Measurements from ENCODE around the gene CDADC1. TPM values are rescaled to one million over a fixed set of nuclear protein-coding genes. Genes with fewer than 3 reads are reported as not detected.

CDADC1 gene
- total RNA-seq, 1 donor from 2014 or later = 12.5 TPM

DNA sequence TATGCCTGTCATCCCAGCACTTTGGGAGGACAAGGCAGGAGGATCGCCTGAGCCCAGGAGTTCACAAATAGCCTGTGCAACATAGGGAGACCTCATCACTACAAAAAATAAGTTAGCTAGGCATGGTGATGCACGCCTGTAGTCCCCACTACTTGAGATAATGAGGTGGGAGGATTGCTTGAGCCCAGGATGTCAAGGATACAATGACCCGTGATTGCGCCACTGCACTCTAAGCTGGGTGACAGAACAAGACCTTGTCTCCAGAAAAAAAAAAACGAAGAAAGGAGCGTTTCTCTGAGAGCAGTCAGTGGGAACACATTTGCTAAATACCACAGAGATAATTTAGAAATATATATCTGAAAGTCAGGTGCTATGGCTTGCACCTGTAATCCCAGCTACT lies 11.9 kb downstream of the CDADC1 start:
- Mint-ChIP-seq H3K4me3 (no peak overlapping the region), H3K36me3 (peaks cover 29% of the 10 kb centered on the region), H3K9me3 (no peaks in the 10 kb centered on the region), H3K4me1 (ENCODE audit: unreplicated experiment) (no peaks in the 10 kb centered on the region), H3K27me3 (no peaks in the 10 kb centered on the region), H3K27ac (no peak overlapping the region)
- DNase-seq (ENCODE audit: extremely low spot score, unreplicated experiment) = no peak
- TF ChIP-seq CTCF (conservative IDR thresholded peaks at IDR 0.05) = no peak

DNA sequence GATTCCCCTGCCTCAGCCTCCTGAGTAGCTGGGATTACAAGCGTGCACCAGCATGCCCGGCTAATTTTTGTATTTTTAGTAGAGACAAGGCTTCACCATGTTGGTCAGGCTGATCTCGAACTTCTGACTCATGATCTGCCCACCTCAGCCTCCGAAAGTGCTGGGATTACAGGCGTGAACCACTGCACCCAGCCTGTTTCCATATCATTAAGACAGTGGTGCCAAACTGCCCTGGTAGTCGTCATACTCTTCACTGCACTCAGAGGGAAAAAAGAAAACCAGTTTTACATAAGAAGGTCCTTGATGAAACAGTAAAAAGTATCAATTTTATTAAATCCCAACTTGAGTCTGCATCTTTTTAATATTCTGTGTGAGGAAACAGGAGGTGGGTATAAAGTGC lies 14.9 kb downstream of the CDADC1 start:
- no peaks in the 10 kb centered on the region for H3K9me3 Mint-ChIP-seq
- H3K4me1 Mint-ChIP-seq (ENCODE audit: unreplicated experiment) = no peaks in the 10 kb centered on the region
- no peak overlapping the region for H3K4me3 Mint-ChIP-seq
- H3K36me3 Mint-ChIP-seq = peaks cover 17% of the 10 kb centered on the region
- no peak for TF ChIP-seq CTCF (conservative IDR thresholded peaks at IDR 0.05)
- no peak overlapping the region for H3K27ac Mint-ChIP-seq
- DNase-seq (ENCODE audit: extremely low spot score, unreplicated experiment) = no peak
- no peaks in the 10 kb centered on the region for H3K27me3 Mint-ChIP-seq

DNA sequence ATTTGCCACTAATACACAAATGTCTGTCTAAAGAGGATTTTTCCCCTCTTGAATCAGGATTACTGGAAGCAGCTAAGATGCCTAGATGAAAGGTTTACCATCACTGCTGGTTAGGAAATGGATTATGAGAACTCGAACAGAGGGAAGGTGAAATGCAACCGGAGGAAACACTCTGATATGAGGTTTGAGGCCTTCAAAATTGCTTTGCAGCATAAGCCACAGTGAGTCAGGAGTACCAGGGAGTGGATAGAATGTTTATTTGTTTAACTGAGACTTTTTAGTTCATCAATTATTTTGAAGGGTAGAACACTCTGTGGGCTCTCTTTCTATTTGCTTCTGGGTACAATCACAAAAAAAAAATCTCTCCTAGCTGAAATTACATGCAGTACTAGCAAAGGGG lies 18.1 kb downstream of the CDADC1 start:
- no peak overlapping the region for H3K4me3 Mint-ChIP-seq
- no peak for TF ChIP-seq CTCF (conservative IDR thresholded peaks at IDR 0.05)
- no peaks in the 10 kb centered on the region for H3K27me3 Mint-ChIP-seq
- peaks cover 17% of the 10 kb centered on the region for H3K36me3 Mint-ChIP-seq
- H3K27ac Mint-ChIP-seq = no peak overlapping the region
- no peaks in the 10 kb centered on the region for H3K4me1 Mint-ChIP-seq (ENCODE audit: unreplicated experiment)
- no peak for DNase-seq (ENCODE audit: extremely low spot score, unreplicated experiment)
- no peaks in the 10 kb centered on the region for H3K9me3 Mint-ChIP-seq

DNA sequence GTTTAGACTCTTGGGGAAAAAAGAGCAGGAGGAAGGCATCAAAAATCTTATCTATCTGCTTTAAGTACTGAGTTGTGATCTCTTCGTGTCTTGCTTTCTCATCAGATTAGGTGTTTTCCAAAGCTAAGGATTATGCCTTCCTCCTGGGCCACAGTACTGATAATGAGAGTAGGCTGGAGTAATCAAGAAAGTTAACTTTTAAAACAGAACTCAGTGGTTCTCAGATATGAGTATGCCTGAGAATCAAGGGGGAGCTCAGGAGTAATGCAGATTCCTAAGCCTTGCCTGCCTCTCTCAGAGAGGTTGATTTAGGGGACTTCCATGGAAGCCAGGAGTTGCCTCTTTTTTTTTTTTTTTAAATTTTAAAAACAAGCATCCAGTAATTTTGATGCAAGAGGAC lies 23.5 kb downstream of the CDADC1 start:
- Mint-ChIP-seq H3K27me3 (no peaks in the 10 kb centered on the region), H3K9me3 (no peaks in the 10 kb centered on the region), H3K36me3 (peaks cover 9% of the 10 kb centered on the region), H3K4me1 (ENCODE audit: unreplicated experiment) (no peaks in the 10 kb centered on the region), H3K27ac (no peak overlapping the region), H3K4me3 (no peak overlapping the region)
- no peak for DNase-seq (ENCODE audit: extremely low spot score, unreplicated experiment)
- TF ChIP-seq CTCF (conservative IDR thresholded peaks at IDR 0.05) = no peak

GRCh38 chr13:49272296-49272695 lies 24.6 kb downstream of the CDADC1 start:
- Mint-ChIP-seq H3K9me3 (no peaks in the 10 kb centered on the region), H3K27me3 (no peaks in the 10 kb centered on the region), H3K4me3 (no peak overlapping the region), H3K36me3 (peaks cover 9% of the 10 kb centered on the region), H3K27ac (no peak overlapping the region), H3K4me1 (ENCODE audit: unreplicated experiment) (no peaks in the 10 kb centered on the region)
- no peak for DNase-seq (ENCODE audit: extremely low spot score, unreplicated experiment)
- TF ChIP-seq CTCF (conservative IDR thresholded peaks at IDR 0.05) = no peak

DNA sequence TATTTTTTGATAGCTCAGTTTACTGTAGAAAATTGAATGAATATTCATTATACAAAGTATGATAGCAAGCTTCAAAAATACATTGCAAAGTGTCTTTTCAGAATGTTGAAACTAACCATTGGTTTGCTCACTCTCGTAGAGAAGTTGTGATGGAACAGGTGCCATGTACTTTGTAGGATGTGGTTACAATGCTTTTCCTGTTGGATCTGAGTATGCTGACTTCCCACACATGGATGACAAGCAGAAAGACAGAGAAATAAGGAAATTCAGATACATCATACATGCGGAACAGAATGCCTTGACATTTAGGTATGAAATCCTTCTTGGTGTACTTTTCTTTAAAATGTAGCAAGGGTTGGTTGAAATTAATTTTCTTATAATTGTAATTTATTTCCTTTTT lies 30.5 kb downstream of the CDADC1 start:
- no peak for DNase-seq (ENCODE audit: extremely low spot score, unreplicated experiment)
- no peaks in the 10 kb centered on the region for H3K36me3 Mint-ChIP-seq
- no peaks in the 10 kb centered on the region for H3K27me3 Mint-ChIP-seq
- no peak overlapping the region for H3K4me3 Mint-ChIP-seq
- H3K27ac Mint-ChIP-seq = no peak overlapping the region
- no peaks in the 10 kb centered on the region for H3K4me1 Mint-ChIP-seq (ENCODE audit: unreplicated experiment)
- no peak for TF ChIP-seq CTCF (conservative IDR thresholded peaks at IDR 0.05)
- H3K9me3 Mint-ChIP-seq = no peaks in the 10 kb centered on the region

All from type B pancreatic cell (in vitro differentiated cells).